ENCODE data around the gene TMEM178A.

The TMEM178A gene

DNA sequence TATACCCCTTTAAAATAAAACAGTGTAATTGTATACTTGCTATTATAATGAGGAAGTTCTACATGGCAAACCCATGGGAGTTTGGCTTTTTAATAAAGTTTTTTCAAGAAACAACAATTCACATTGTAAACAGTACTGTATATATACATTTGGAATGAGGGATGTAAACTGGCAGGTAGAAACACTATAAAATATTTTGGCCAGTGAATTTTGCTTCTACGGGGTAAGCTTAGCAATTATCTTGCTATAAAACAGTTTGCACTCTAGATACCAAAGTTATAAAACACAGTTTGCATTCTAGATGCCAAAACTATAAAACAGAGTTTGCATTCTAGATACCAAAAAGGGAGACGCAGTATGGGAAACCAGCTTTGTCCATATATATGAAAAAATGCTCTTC lies 96.7 kb downstream of the TMEM178A start:
- no peak for DNase-seq

Measured in right forelimb (tissue), 1 donor.